NCI-H774 (cell line): ENCODE measurements around the gene PRDX5.

ENCODE experiments used
- DNase-seq: peaks from one replicate; lab custom pipeline; 2025; lab: John Stamatoyannopoulos, UW

Gene PRDX5

GRCh38 chr11:64324692-64325469, 7.0 kb downstream of the PRDX5 start:
- no peak for DNase-seq

- no peak for DNase-seq
These were observed 9.5 kb downstream of the PRDX5 start for GRCh38 chr11:64327375-64327774.

GRCh38 chr11:64327993-64328392, 10.1 kb downstream of the PRDX5 start:
- DNase-seq, result no peak

- DNase-seq, result no peak
These were observed 13.0 kb downstream of the PRDX5 start for GRCh38 chr11:64330888-64331287.

- DNase-seq, result peak; percentile 32
These were observed 13.8 kb downstream of the PRDX5 start for GRCh38 chr11:64331569-64332371.

GRCh38 chr11:64333556-64333955, 15.6 kb downstream of the PRDX5 start:
- DNase-seq, result no peak

GRCh38 chr11:64334764-64335735, 17.1 kb downstream of the PRDX5 start:
- peak; percentile 52 for DNase-seq

GRCh38 chr11:64337538-64338249, 19.8 kb downstream of the PRDX5 start:
- no peak for DNase-seq

- no peak for DNase-seq
These were observed 20.8 kb downstream of the PRDX5 start for GRCh38 chr11:64338716-64339115.

GRCh38 chr11:64339286-64339685, 21.4 kb downstream of the PRDX5 start:
- no peak for DNase-seq

- no peak for DNase-seq
These were observed 22.0 kb downstream of the PRDX5 start, which contains the start of gene CCDC88B for GRCh38 chr11:64339754-64340408. TSS of gene CCDC88B (plus strand) at chr11:64340204. CDS start at chr11:64340267, 63 bp downstream.

GRCh38 chr11:64340671-64341335, 22.9 kb downstream of the PRDX5 start:
- DNase-seq, result no peak

- DNase-seq, result no peak
These were observed 23.5 kb downstream of the PRDX5 start for GRCh38 chr11:64341429-64341828.

GRCh38 chr11:64341851-64342791, 24.2 kb downstream of the PRDX5 start:
- DNase-seq, result peak; percentile 85

GRCh38 chr11:64342869-64343745, 25.2 kb downstream of the PRDX5 start:
- DNase-seq, result no peak

GRCh38 chr11:64343767-64344559, 26.0 kb downstream of the PRDX5 start:
- DNase-seq, result no peak

GRCh38 chr11:64344787-64345186, 26.9 kb downstream of the PRDX5 start:
- no peak for DNase-seq
